Measurements from ENCODE around the gene MYO18A.
A peak's percentile ranks its signal among the peaks of the same experiment; 100 is the strongest.

MYO18A gene

DNA sequence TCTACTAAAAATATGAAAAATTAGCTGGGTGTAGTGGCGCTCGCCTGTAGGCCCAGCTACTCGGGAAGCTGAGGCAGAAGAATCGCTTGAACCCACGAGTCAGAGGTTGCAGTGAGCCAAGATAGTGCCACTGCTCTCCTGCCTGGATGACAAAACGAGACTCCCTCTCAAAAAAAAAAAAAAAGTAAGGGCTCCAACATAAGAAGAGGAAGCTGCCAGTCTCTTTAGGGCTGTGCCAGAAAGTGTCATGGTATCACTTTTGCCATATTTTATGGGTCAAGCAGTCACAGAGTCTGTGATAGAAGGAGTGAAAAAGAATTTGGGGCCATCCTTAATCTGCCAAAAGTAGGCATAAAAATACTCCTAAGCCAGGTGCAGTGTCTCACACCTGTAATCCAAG is 138.6 kb downstream of the MYO18A start:
- TF ChIP-seq, protein P1, sequence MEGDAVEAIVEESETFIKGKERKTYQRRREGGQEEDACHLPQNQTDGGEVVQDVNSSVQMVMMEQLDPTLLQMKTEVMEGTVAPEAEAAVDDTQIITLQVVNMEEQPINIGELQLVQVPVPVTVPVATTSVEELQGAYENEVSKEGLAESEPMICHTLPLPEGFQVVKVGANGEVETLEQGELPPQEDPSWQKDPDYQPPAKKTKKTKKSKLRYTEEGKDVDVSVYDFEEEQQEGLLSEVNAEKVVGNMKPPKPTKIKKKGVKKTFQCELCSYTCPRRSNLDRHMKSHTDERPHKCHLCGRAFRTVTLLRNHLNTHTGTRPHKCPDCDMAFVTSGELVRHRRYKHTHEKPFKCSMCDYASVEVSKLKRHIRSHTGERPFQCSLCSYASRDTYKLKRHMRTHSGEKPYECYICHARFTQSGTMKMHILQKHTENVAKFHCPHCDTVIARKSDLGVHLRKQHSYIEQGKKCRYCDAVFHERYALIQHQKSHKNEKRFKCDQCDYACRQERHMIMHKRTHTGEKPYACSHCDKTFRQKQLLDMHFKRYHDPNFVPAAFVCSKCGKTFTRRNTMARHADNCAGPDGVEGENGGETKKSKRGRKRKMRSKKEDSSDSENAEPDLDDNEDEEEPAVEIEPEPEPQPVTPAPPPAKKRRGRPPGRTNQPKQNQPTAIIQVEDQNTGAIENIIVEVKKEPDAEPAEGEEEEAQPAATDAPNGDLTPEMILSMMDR (conservative IDR thresholded peaks at IDR 0.05), result no peak
- no peak for TF ChIP-seq ZFX (IDR thresholded peaks at IDR 0.05)
- H3K27ac ChIP-seq, result no peak overlapping the region

DNA sequence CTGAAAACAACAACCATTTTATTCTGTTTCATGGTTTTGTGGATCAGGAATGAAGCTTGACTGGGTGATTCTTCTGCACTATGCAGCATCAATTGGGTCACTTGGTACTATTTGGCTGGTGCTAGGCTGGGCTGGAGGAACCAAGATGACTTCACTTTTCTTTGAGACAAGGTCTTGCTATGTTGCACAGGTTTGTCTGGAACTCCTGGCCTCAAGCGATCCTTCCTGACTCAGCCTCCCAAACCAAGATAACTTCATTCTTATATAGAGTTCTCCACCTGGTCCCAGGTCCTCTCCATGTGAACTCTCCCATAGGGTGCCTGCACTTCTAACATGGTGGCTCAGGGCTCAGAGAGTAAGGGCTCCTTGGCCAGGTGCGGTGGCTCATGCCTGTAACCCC is 139.1 kb downstream of the MYO18A start:
- TF ChIP-seq, protein P1 (conservative IDR thresholded peaks at IDR 0.05), result no peak
- no peak for TF ChIP-seq ZFX (IDR thresholded peaks at IDR 0.05)
- H3K27ac ChIP-seq, result no peak overlapping the region

DNA sequence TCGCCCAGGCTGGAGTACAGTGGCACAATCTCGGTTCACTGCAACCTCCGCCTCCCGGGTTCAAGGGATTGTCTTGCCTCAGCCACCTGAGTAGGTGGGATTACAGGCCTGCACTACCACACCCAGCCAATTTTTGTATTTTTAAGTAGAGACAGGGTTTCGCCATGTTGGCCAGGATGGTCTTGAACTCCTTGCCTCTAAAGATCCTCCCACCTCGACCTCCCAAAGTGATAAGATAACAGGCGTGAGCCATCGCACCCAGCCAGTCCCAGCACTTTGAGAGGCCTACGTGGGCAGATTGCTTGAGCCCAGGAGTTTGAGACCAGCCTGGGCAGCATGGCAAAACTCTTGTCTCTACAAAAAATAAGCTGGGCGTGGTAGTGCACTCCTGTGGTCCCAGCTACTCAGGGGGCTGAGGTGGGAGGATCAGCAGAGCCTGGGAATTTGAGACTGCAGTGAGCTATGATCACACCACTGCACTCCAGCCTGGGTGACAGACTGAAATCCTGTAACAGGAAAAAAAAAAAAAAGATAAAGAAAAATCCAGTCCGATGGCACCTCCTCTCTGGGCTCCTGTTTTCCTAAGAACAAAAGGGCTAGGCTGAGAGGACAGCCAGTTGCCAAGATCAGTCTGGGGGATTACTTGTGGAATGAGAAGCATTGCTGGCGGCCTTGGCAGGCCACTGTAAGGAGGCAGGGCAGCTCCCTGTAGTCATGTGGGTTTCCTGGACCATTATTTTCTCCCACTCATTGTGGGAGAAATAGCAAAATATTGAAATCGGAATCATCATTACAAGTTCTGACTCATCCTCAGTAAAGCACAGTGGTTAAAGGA is 140.2 kb downstream of the MYO18A start:
- peak overlapping the region; percentile 2; the same call in 1 of the 2 replicates for H3K27ac ChIP-seq

DNA sequence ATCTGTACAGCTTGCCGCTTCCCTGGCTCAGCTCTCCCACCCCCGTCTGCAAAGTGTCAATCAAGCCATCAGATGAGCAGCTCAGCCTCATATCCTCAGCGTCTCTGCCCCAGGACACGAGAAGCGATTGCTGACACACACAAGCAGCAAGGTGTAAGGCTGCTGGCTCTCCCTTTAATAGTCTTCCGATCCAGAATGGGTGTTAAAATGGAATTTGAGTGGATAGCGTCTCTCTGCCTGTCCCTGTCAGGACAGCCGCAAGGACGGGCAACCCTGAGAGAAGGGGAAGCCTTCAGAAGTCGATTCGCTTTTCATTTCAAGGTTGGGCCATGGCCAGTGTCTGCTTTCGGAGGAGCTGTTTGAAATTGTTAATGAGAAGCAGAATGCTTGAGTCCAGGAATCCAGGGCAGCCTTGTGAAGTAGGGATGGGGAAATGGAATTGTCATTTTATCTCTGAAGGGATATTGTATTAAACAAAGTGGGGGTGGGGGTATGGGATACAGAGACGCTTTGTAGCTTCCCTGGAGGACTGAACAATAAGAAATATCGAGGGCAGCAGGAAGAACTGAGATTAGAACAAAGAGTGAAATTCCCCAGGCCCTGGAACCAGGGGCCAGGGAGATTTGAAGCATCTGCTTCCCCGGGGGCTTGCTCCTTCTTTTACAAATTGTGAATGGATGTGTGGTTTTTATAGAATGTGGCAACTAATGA is 142.0 kb downstream of the MYO18A start:
- TF ChIP-seq, protein P1 (conservative IDR thresholded peaks at IDR 0.05), result no peak
- TF ChIP-seq ZFX (IDR thresholded peaks at IDR 0.05), result no peak

More for the DNA sequence above, 140.2 kb downstream of the MYO18A start:
- no peak for TF ChIP-seq ZFX (IDR thresholded peaks at IDR 0.05)
- TF ChIP-seq, protein P1 (conservative IDR thresholded peaks at IDR 0.05), result no peak

DNA sequence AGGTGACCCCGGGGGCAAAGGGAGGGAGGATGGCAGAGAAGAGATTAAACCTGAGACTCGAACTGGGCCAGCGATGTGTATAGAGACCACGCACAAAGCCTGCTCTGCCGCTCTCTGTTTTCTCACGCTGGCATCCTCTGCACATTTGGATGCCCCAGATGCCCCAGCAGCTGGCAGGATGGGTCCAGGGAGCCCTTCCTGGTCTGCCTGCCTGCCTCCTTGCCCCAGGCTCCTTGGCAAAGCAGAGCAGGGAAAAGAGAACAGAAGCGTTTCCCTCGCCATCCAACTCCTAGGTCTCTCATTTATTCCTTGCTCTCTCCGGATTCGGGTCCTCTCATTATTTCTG is 142.5 kb downstream of the MYO18A start:
- TF ChIP-seq, protein P1 (conservative IDR thresholded peaks at IDR 0.05), result no peak
- no peak for TF ChIP-seq ZFX (IDR thresholded peaks at IDR 0.05)
- no peak overlapping the region for H3K27ac ChIP-seq

More for the DNA sequence above, 142.0 kb downstream of the MYO18A start:
- H3K27ac ChIP-seq, result no peak overlapping the region

DNA sequence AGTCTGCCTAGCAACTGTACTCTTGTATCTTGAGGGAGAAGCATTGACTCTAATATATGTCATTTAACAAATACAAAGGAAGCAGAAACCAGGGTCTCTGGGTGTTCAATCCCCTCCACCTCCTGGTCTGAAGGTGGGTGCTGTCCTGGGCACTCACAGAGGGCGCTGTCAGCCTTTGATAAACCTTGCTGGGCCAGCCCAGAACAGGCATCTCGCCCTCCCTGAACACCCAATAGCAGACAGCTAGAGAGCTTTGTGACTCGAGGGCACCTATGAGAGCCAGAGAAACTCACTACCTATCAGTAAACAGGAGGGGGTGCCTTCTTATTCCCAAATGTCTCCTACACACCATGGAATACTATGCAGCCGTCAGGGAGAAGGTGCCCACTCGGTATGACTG is 143.6 kb downstream of the MYO18A start:
- H3K27ac ChIP-seq, result no peak overlapping the region
- TF ChIP-seq ZFX (IDR thresholded peaks at IDR 0.05), result no peak
- TF ChIP-seq, protein P1 (conservative IDR thresholded peaks at IDR 0.05), result no peak

DNA sequence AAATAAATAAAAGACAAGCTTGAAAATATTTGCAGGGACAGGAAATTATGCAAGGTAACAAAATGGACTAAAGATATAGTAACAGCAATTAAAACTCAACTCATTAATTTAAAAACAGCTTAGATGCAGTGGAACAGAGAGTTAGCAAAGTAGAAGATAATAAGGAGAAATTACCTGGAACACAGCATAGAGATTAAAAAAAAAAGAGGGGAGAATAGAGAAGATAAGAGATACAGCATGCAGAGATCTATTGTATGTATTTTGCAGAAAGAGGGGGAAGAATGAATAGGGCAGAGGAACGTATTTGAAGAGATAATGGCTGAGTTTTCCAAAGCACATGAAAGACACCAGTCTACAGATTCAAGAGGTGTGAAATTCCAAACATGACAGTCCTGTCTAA is 145.7 kb downstream of the MYO18A start:
- no peak for TF ChIP-seq ZFX (IDR thresholded peaks at IDR 0.05)
- TF ChIP-seq, protein P1 (conservative IDR thresholded peaks at IDR 0.05), result no peak
- no peak overlapping the region for H3K27ac ChIP-seq

Data from C4-2B (cell line).